ENCODE measurements around the gene TMEM132D. TPM values are rescaled to one million over a fixed set of nuclear protein-coding genes. Genes with fewer than 3 reads are reported as not detected.

TMEM132D gene
- total RNA-seq, 5 donors from 2014 or later (not counting 1 experiment from before 2014, with no cell fraction given): not detected

DNA sequence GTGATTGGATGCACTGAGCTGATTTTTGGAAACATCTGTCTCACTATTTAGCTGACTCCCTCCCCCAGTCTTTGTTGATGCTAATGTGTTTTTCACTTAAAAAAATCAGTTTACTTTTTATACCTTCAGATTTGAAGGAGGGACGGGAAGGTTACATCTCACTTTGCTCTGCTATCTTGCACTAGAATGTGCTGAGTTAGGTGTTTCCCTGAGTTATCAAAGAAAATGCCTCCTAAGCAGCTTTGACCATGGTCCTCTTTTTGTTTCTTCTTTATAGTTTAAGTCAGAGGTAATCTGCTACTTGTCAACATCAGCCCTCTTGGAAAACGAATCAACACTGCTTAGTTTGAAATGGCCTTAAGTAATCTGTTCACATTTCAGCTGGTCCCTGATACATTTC lies 222.0 kb downstream of the TMEM132D start:
- ATAC-seq (replicated peaks in 1 of 4): no peak
- Mint-ChIP-seq H3K36me3 (no peaks in the 10 kb centered on the region), H3K4me1 (no peaks in the 10 kb centered on the region), H3K27ac (no peak overlapping the region), H3K4me3 (no peak overlapping the region), H3K9me3 (peaks cover 7 to 31% (median 20%) of the 10 kb centered on the region in 3 donors), H3K27me3 (no peaks in the 10 kb centered on the region)
- 60% methylated on average over 1 of the region's 2 CpGs for WGBS (ENCODE audit: insufficient coverage)
- Histone ChIP-seq H3K36me3 (ENCODE audit: control insufficient read depth in 2 of 2, extremely low read depth in 1 of 2, insufficient read depth in 1 of 2, low read length in 1 of 2) (no peaks in the 10 kb centered on the region), H3K4me3 (ENCODE audit: control insufficient read depth in 1 of 2, extremely low read depth in 1 of 2, low read length in 1 of 2) (no peak overlapping the region), H3K4me1 (ENCODE audit: control insufficient read depth in 1 of 2, extremely low read depth in 1 of 2, insufficient read depth in 2 of 2, low read length in 2 of 2) (no peaks in the 10 kb centered on the region), H3K27ac (ENCODE audit: low read length) (no peak overlapping the region), H3K9me3 (no peaks in the 10 kb centered on the region), H3K27me3 (replicated peaks in 1 of 2; ENCODE audit: control insufficient read depth in 2 of 2, extremely low read depth in 1 of 2, insufficient read depth in 2 of 2, low read length in 1 of 2) (no peaks in the 10 kb centered on the region)
- ChIA-PET POLR2A (no interaction called here), CTCF (no interaction called here)
- no peak for DNase-seq

DNA sequence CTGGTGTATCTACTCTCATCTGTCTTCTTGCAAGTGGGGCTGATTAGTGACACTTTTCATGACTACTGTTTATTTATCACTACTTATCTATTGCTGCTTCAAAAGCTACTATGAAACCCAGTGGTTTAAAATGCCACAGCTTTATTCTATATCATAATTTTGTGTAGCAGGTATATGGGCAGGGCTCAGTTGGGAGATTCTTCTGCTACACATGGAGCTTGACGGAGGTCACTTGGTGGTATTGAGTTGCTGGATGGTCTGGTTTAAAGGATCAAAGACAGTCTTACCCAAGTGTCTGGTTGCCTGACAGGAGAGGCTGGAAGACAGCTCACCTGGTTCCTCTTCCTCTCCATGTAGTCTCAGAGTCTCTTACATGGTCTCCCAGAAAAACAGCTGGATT lies 222.7 kb downstream of the TMEM132D start:
- no peak overlapping the region for H3K4me3 ChIP-seq (ENCODE audit: control insufficient read depth in 1 of 2, extremely low read depth in 1 of 2, low read length in 1 of 2)
- no peaks in the 10 kb centered on the region for H3K9me3 ChIP-seq
- Mint-ChIP-seq H3K4me1 (no peaks in the 10 kb centered on the region), H3K9me3 (peaks cover 10 to 31% (median 22%) of the 10 kb centered on the region in 3 donors), H3K27me3 (no peaks in the 10 kb centered on the region), H3K36me3 (no peaks in the 10 kb centered on the region), H3K4me3 (no peak overlapping the region), H3K27ac (no peak overlapping the region)
- no peaks in the 10 kb centered on the region for H3K4me1 ChIP-seq (ENCODE audit: control insufficient read depth in 1 of 2, extremely low read depth in 1 of 2, insufficient read depth in 2 of 2, low read length in 2 of 2)
- ATAC-seq (replicated peaks in 1 of 4): no peak
- no peak for DNase-seq
- ChIA-PET CTCF (interaction anchor here in 1 of 2 donors (0.6 kb wide), 1 partner anchor 9 kb away, joined by 4 read pairs; no protein-coding TSS in a partner anchor), POLR2A (no interaction called here)
- H3K36me3 ChIP-seq (ENCODE audit: control insufficient read depth in 2 of 2, extremely low read depth in 1 of 2, insufficient read depth in 1 of 2, low read length in 1 of 2): no peaks in the 10 kb centered on the region
- no peaks in the 10 kb centered on the region for H3K27me3 ChIP-seq (replicated peaks in 1 of 2; ENCODE audit: control insufficient read depth in 2 of 2, extremely low read depth in 1 of 2, insufficient read depth in 2 of 2, low read length in 1 of 2)
- no peak overlapping the region for H3K27ac ChIP-seq (ENCODE audit: low read length)
- WGBS (ENCODE audit: insufficient coverage): 100% methylated on average over 1 of the region's 1 CpG

DNA sequence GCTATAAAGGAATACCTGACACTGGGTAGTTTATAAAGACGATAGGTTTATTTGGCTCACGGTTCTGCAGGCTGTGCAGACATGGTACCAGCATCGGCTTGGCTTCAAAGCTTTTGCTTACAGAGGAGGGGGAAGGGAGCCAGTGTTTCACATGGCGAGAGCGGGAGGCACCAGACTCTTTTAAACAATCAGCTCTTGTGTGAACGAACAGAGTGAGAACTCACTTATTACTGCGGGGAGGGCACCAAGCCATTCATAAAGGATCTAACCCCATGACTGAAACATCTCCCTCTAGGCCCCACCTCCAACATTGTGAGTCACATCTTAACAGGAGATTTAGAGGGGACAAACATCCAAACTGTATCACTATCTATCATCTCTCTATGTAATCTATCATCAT lies 227.4 kb downstream of the TMEM132D start:
- ATAC-seq (replicated peaks in 1 of 4) (no peak), DNase-seq (no peak)
- Histone ChIP-seq H3K9me3 (no peaks in the 10 kb centered on the region), H3K27ac (ENCODE audit: low read length) (no peak overlapping the region), H3K4me1 (ENCODE audit: control insufficient read depth in 1 of 2, extremely low read depth in 1 of 2, insufficient read depth in 2 of 2, low read length in 2 of 2) (no peaks in the 10 kb centered on the region), H3K27me3 (replicated peaks in 1 of 2; ENCODE audit: control insufficient read depth in 2 of 2, extremely low read depth in 1 of 2, insufficient read depth in 2 of 2, low read length in 1 of 2) (no peaks in the 10 kb centered on the region), H3K4me3 (ENCODE audit: control insufficient read depth in 1 of 2, extremely low read depth in 1 of 2, low read length in 1 of 2) (no peak overlapping the region), H3K36me3 (ENCODE audit: control insufficient read depth in 2 of 2, extremely low read depth in 1 of 2, insufficient read depth in 1 of 2, low read length in 1 of 2) (no peaks in the 10 kb centered on the region)
- H3K4me1 Mint-ChIP-seq: no peaks in the 10 kb centered on the region
- no peaks in the 10 kb centered on the region for H3K27me3 Mint-ChIP-seq
- WGBS (ENCODE audit: insufficient coverage): 74% methylated on average over 2 of the region's 7 CpGs
- H3K4me3 Mint-ChIP-seq: no peak overlapping the region
- ChIA-PET CTCF (no interaction called here), POLR2A (no interaction called here)
- H3K36me3 Mint-ChIP-seq: no peaks in the 10 kb centered on the region
- H3K27ac Mint-ChIP-seq: no peak overlapping the region
- peaks cover 9 to 14% (median 13%) of the 10 kb centered on the region in 3 donors for H3K9me3 Mint-ChIP-seq

DNA sequence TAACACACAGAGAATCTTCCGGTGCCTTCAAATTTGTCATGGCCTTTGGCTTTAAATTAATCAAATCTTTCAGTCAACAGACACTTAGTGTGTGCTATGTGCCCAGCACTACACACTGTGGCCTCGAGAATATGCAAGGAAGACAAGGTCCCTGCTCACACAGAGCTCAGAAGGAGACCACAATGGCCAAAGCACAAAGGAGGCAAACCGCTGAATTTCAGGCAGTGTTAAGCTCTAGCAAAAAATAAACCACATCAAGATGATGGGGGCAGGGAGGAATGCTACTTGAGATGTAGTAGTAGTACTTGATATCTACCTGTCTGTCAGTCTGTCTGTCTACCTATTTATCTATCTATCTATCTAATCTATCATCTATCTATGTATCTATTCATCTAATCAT lies 227.9 kb downstream of the TMEM132D start:
- H3K27me3 ChIP-seq (replicated peaks in 1 of 2; ENCODE audit: control insufficient read depth in 2 of 2, extremely low read depth in 1 of 2, insufficient read depth in 2 of 2, low read length in 1 of 2): no peaks in the 10 kb centered on the region
- WGBS (ENCODE audit: insufficient coverage): no CpG with 5 or more reads among the region's 3 CpGs
- CTCF ChIA-PET: no interaction called here

DNA sequence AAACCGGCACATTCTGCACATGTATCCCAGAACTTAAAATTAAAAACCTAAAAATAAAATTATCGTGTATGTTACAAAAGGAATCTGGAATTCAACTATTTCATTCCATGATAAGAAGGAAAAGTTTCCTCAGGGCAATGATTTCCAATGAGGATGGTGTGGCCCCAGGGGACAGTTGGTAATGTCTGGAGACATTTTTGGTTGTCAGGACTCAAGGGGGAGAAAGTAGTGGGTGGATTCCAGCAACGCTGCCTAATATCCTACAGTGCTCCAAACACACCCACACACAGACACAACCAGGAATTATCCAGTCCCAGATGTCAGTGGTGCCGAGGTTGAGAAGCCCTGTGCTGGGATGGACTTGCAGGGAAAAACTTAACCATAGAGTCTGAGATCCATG lies 228.3 kb downstream of the TMEM132D start:
- Histone ChIP-seq H3K4me1 (ENCODE audit: control insufficient read depth in 1 of 2, extremely low read depth in 1 of 2, insufficient read depth in 2 of 2, low read length in 2 of 2) (no peaks in the 10 kb centered on the region), H3K36me3 (ENCODE audit: control insufficient read depth in 2 of 2, extremely low read depth in 1 of 2, insufficient read depth in 1 of 2, low read length in 1 of 2) (no peaks in the 10 kb centered on the region), H3K27me3 (replicated peaks in 1 of 2; ENCODE audit: control insufficient read depth in 2 of 2, extremely low read depth in 1 of 2, insufficient read depth in 2 of 2, low read length in 1 of 2) (no peaks in the 10 kb centered on the region), H3K27ac (ENCODE audit: low read length) (no peak overlapping the region), H3K9me3 (no peaks in the 10 kb centered on the region), H3K4me3 (ENCODE audit: control insufficient read depth in 1 of 2, extremely low read depth in 1 of 2, low read length in 1 of 2) (no peak overlapping the region)
- ATAC-seq (replicated peaks in 1 of 4) (no peak), DNase-seq (no peak)
- Mint-ChIP-seq H3K4me1 (no peaks in the 10 kb centered on the region), H3K36me3 (no peaks in the 10 kb centered on the region), H3K27ac (no peak overlapping the region), H3K27me3 (no peaks in the 10 kb centered on the region), H3K4me3 (no peak overlapping the region), H3K9me3 (peaks cover 7 to 17% (median 12%) of the 10 kb centered on the region in 3 donors)
- CTCF ChIA-PET: no interaction called here
- POLR2A ChIA-PET: no interaction called here
- WGBS (ENCODE audit: insufficient coverage): no CpG with 5 or more reads among the region's 4 CpGs

More for the DNA sequence above, 227.9 kb downstream of the TMEM132D start:
- H3K9me3 ChIP-seq: no peaks in the 10 kb centered on the region
- no peak overlapping the region for H3K4me3 ChIP-seq (ENCODE audit: control insufficient read depth in 1 of 2, extremely low read depth in 1 of 2, low read length in 1 of 2)
- H3K27ac ChIP-seq (ENCODE audit: low read length): no peak overlapping the region
- POLR2A ChIA-PET: no interaction called here
- ATAC-seq (replicated peaks in 1 of 4) (no peak), DNase-seq (no peak)
- H3K4me1 Mint-ChIP-seq: no peaks in the 10 kb centered on the region
- H3K27ac Mint-ChIP-seq: no peak overlapping the region
- no peak overlapping the region for H3K4me3 Mint-ChIP-seq
- no peaks in the 10 kb centered on the region for H3K4me1 ChIP-seq (ENCODE audit: control insufficient read depth in 1 of 2, extremely low read depth in 1 of 2, insufficient read depth in 2 of 2, low read length in 2 of 2)
- no peaks in the 10 kb centered on the region for H3K36me3 ChIP-seq (ENCODE audit: control insufficient read depth in 2 of 2, extremely low read depth in 1 of 2, insufficient read depth in 1 of 2, low read length in 1 of 2)
- H3K36me3 Mint-ChIP-seq: no peaks in the 10 kb centered on the region
- H3K9me3 Mint-ChIP-seq: peaks cover 10 to 17% (median 11%) of the 10 kb centered on the region in 3 donors
- no peaks in the 10 kb centered on the region for H3K27me3 Mint-ChIP-seq

DNA sequence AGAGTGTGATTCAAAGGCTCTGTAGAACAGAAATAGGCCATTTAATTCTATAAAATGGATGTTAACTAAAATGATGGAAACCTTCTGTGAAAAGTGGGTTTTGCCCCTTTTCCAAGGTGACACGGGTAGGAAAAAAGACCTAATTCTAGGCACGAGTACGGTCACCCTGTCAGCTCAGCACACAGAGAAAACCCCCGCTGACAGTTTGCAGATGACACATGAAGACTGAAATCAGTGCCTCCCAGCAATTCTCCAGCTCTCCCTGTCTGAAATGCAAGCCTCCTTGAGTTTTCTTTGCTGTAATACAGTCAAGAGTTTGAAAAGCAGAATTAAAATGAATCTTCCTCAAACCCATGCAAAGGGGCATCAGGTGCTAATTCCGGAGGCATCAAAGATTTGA lies 230.0 kb downstream of the TMEM132D start:
- H3K36me3 Mint-ChIP-seq: no peaks in the 10 kb centered on the region
- H3K9me3 Mint-ChIP-seq: peaks cover 9 to 17% (median 16%) of the 10 kb centered on the region in 3 donors
- Histone ChIP-seq H3K4me3 (ENCODE audit: control insufficient read depth in 1 of 2, extremely low read depth in 1 of 2, low read length in 1 of 2) (no peak overlapping the region), H3K36me3 (ENCODE audit: control insufficient read depth in 2 of 2, extremely low read depth in 1 of 2, insufficient read depth in 1 of 2, low read length in 1 of 2) (no peaks in the 10 kb centered on the region), H3K27ac (ENCODE audit: low read length) (no peak overlapping the region), H3K4me1 (ENCODE audit: control insufficient read depth in 1 of 2, extremely low read depth in 1 of 2, insufficient read depth in 2 of 2, low read length in 2 of 2) (no peaks in the 10 kb centered on the region), H3K9me3 (no peaks in the 10 kb centered on the region), H3K27me3 (replicated peaks in 1 of 2; ENCODE audit: control insufficient read depth in 2 of 2, extremely low read depth in 1 of 2, insufficient read depth in 2 of 2, low read length in 1 of 2) (no peaks in the 10 kb centered on the region)
- DNase-seq (no peak), ATAC-seq (replicated peaks in 1 of 4) (no peak)
- POLR2A ChIA-PET: no interaction called here
- no peaks in the 10 kb centered on the region for H3K27me3 Mint-ChIP-seq
- no peak overlapping the region for H3K27ac Mint-ChIP-seq
- CTCF ChIA-PET: no interaction called here
- H3K4me3 Mint-ChIP-seq: no peak overlapping the region
- 82% methylated on average over 5 of the region's 5 CpGs for WGBS (ENCODE audit: insufficient coverage)
- no peaks in the 10 kb centered on the region for H3K4me1 Mint-ChIP-seq

DNA sequence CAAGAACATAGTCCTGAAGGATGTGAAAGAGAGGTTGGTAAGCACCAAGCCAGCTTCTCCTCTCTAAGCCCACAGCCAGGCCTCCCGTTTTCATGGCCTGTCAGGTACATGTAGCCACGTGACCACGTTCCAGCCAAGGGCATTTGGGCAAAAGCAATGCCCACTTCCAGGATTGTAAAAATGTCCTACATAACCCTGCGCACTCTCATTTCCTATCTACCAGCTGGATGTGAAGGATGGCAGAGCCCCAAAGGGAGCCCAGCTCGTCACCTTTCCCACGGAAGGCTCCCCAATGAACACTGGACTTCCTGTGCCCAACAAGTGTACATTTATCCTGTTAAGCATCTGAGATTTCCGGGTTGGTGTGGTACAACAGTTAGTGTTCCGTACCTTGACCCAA lies 231.7 kb downstream of the TMEM132D start:
- Mint-ChIP-seq H3K9me3 (peaks cover 13 to 20% (median 17%) of the 10 kb centered on the region in 3 donors), H3K27me3 (no peaks in the 10 kb centered on the region), H3K36me3 (no peaks in the 10 kb centered on the region), H3K27ac (no peak overlapping the region), H3K4me1 (no peaks in the 10 kb centered on the region), H3K4me3 (no peak overlapping the region)
- ATAC-seq (replicated peaks in 1 of 4) (no peak), DNase-seq (no peak)
- Histone ChIP-seq H3K4me1 (ENCODE audit: control insufficient read depth in 1 of 2, extremely low read depth in 1 of 2, insufficient read depth in 2 of 2, low read length in 2 of 2) (no peaks in the 10 kb centered on the region), H3K36me3 (ENCODE audit: control insufficient read depth in 2 of 2, extremely low read depth in 1 of 2, insufficient read depth in 1 of 2, low read length in 1 of 2) (no peaks in the 10 kb centered on the region), H3K4me3 (ENCODE audit: control insufficient read depth in 1 of 2, extremely low read depth in 1 of 2, low read length in 1 of 2) (no peak overlapping the region), H3K9me3 (no peaks in the 10 kb centered on the region), H3K27ac (ENCODE audit: low read length) (no peak overlapping the region), H3K27me3 (replicated peaks in 1 of 2; ENCODE audit: control insufficient read depth in 2 of 2, extremely low read depth in 1 of 2, insufficient read depth in 2 of 2, low read length in 1 of 2) (no peaks in the 10 kb centered on the region)
- ChIA-PET POLR2A (no interaction called here), CTCF (no interaction called here)
- WGBS (ENCODE audit: insufficient coverage): 69% methylated on average over 5 of the region's 8 CpGs

Data from T-cell (primary cell).